ENCODE results near the gene SHC4. TPM values are rescaled to one million over a fixed set of nuclear protein-coding genes. Genes with fewer than 3 reads are reported as not detected.
"Not testable (repeated sequence)": the region's sequence is repeated elsewhere in the genome, so short reads cannot be mapped to it uniquely, and the experiment has no call there.

SHC4 gene
- total RNA-seq, 6 donors from 2014 or later: under 0.01 to 0.59 (median 0.20) TPM; not detected in 2

- no peaks in the 10 kb centered on the region for H3K4me1 ChIP-seq
- no peak for DNase-seq
- TF ChIP-seq EP300 (IDR thresholded peaks at IDR 0.05) (no peak), POLR2AphosphoS5 (IDR thresholded peaks at IDR 0.05) (no peak)
- no peaks in the 10 kb centered on the region for H3K27me3 ChIP-seq
- no peak overlapping the region for H3K4me3 ChIP-seq
- no peak overlapping the region for H3K27ac ChIP-seq
- ATAC-seq (ENCODE audit: low FRiP score in 2 of 2): no peak
- whole genome bisulfite sequencing, 2 donors: 92 to 96% methylated on average over 2 of the region's 2 CpGs
- H3K36me3 ChIP-seq: no peaks in the 10 kb centered on the region
- no peaks in the 10 kb centered on the region for H3K9me3 ChIP-seq
Measured at GRCh38 chr15:48922046-48922445, 41.7 kb downstream of the SHC4 start.

- no peaks in the 10 kb centered on the region for H3K27me3 ChIP-seq
- no peaks in the 10 kb centered on the region for H3K9me3 ChIP-seq
- no peaks in the 10 kb centered on the region for H3K4me1 ChIP-seq
- H3K27ac ChIP-seq: no peak overlapping the region
- H3K4me3 ChIP-seq: no peak overlapping the region
- 65 to 83% methylated on average over 3 of the region's 3 CpGs for WGBS, 2 donors
- H3K36me3 ChIP-seq: no peaks in the 10 kb centered on the region
- ATAC-seq (ENCODE audit: low FRiP score in 2 of 2) (no peak), DNase-seq (no peak)
- TF ChIP-seq POLR2AphosphoS5 (IDR thresholded peaks at IDR 0.05) (no peak), EP300 (IDR thresholded peaks at IDR 0.05) (no peak), CTCF (IDR thresholded peaks at IDR 0.05) (no peak), POLR2A (IDR thresholded peaks at IDR 0.05) (no peak)
Measured at GRCh38 chr15:48916721-48917120, 47.0 kb downstream of the SHC4 start.

- no peak for ATAC-seq (ENCODE audit: low FRiP score in 2 of 2)
- no peak overlapping the region for H3K27ac ChIP-seq
- no peaks in the 10 kb centered on the region for H3K9me3 ChIP-seq
- no peaks in the 10 kb centered on the region for H3K36me3 ChIP-seq
- no peaks in the 10 kb centered on the region for H3K4me1 ChIP-seq
- no peaks in the 10 kb centered on the region for H3K27me3 ChIP-seq
- no peak for DNase-seq
- 64 to 68% methylated on average over 3 of the region's 3 CpGs for WGBS, 2 donors
- TF ChIP-seq EP300 (IDR thresholded peaks at IDR 0.05) (no peak), POLR2AphosphoS5 (IDR thresholded peaks at IDR 0.05) (no peak), POLR2A (IDR thresholded peaks at IDR 0.05) (no peak), CTCF (IDR thresholded peaks at IDR 0.05) (no peak)
- no peak overlapping the region for H3K4me3 ChIP-seq
Measured at GRCh38 chr15:48915861-48916260, 47.9 kb downstream of the SHC4 start.

- Histone ChIP-seq H3K4me3 (no peak overlapping the region), H3K4me1 (no peaks in the 10 kb centered on the region), H3K27me3 (no peaks in the 10 kb centered on the region), H3K36me3 (no peaks in the 10 kb centered on the region), H3K9me3 (no peaks in the 10 kb centered on the region), H3K27ac (no peak overlapping the region)
- TF ChIP-seq EP300 (IDR thresholded peaks at IDR 0.05) (no peak), POLR2AphosphoS5 (IDR thresholded peaks at IDR 0.05) (no peak), CTCF (IDR thresholded peaks at IDR 0.05) (no peak), POLR2A (IDR thresholded peaks at IDR 0.05) (no peak)
- 87 to 90% methylated on average over 3 of the region's 3 CpGs for WGBS, 2 donors
- ATAC-seq (ENCODE audit: low FRiP score in 2 of 2) (no peak), DNase-seq (no peak)
Measured at GRCh38 chr15:48914717-48915116, 49.0 kb downstream of the SHC4 start.

- no peaks in the 10 kb centered on the region for H3K36me3 ChIP-seq
- no peaks in the 10 kb centered on the region for H3K27me3 ChIP-seq
- DNase-seq (no peak), ATAC-seq (ENCODE audit: low FRiP score in 2 of 2) (no peak)
- H3K4me1 ChIP-seq: no peaks in the 10 kb centered on the region
- no peak for TF ChIP-seq CTCF (IDR thresholded peaks at IDR 0.05)
- TF ChIP-seq POLR2A (IDR thresholded peaks at IDR 0.05): no peak
- no peak for TF ChIP-seq EP300 (IDR thresholded peaks at IDR 0.05)
- TF ChIP-seq POLR2AphosphoS5 (IDR thresholded peaks at IDR 0.05): no peak
- H3K9me3 ChIP-seq: no peaks in the 10 kb centered on the region
- no peak overlapping the region for H3K27ac ChIP-seq
- 97 to 100% methylated on average over 4 of the region's 4 CpGs for WGBS, 2 donors
- no peak overlapping the region for H3K4me3 ChIP-seq
Measured at GRCh38 chr15:48913141-48913540, 50.6 kb downstream of the SHC4 start.

GRCh38 chr15:48910554-48910953 lies 53.2 kb downstream of the SHC4 start:
- DNase-seq; H3K27ac ChIP-seq; ATAC-seq (ENCODE audit: low FRiP score in 2 of 2); H3K4me1 ChIP-seq; H3K27me3 ChIP-seq; H3K9me3 ChIP-seq; H3K4me3 ChIP-seq; H3K36me3 ChIP-seq: not testable (repeated sequence)
- WGBS, 2 donors: 77 to 83% methylated on average over 2 of the region's 2 CpGs

GRCh38 chr15:48909313-48909712 lies 54.4 kb downstream of the SHC4 start:
- not testable (repeated sequence) for ATAC-seq (ENCODE audit: low FRiP score in 2 of 2); H3K4me1 ChIP-seq
- 50 to 62% methylated on average over 2 of the region's 2 CpGs for WGBS, 2 donors

More at GRCh38 chr15:48909313-48909712, 54.4 kb downstream of the SHC4 start:
- H3K36me3 ChIP-seq, H3K4me3 ChIP-seq, H3K27me3 ChIP-seq, DNase-seq, H3K27ac ChIP-seq, H3K9me3 ChIP-seq: not testable (repeated sequence)
